GM12873 (cell line): ENCODE results near the gene RASGRF1.

Experiments used
- CTCF ChIP-seq: IDR thresholded peaks from 2 replicates; pipeline ENCODE4 v1.5.1; 2012; ENCODE audit warnings: low read depth, mild to moderate bottlenecking, moderate library complexity, low read length, control low read depth; ENCODE audit not compliant: insufficient read depth; ENCODE audit errors: missing control alignments

The RASGRF1 gene

GRCh38 chr15:79073336-79073735, 17.2 kb downstream of the RASGRF1 start:
- no peak for TF ChIP-seq CTCF

- TF ChIP-seq CTCF, result no peak
Observed at GRCh38 chr15:79071901-79072300, 18.7 kb downstream of the RASGRF1 start.

- no peak for TF ChIP-seq CTCF
Observed at GRCh38 chr15:79068790-79069189, 21.8 kb downstream of the RASGRF1 start.

GRCh38 chr15:79067969-79068368, 22.6 kb downstream of the RASGRF1 start:
- no peak for TF ChIP-seq CTCF

- no peak for TF ChIP-seq CTCF
Observed at GRCh38 chr15:79067072-79067833, 23.3 kb downstream of the RASGRF1 start.

- no peak for TF ChIP-seq CTCF
Observed at GRCh38 chr15:79066391-79067071, 24.0 kb downstream of the RASGRF1 start.

- TF ChIP-seq CTCF, result peak; percentile 32
Observed at GRCh38 chr15:79065706-79066376, 24.7 kb downstream of the RASGRF1 start.
